ENCODE measurements around the gene BTBD2.
A peak's percentile ranks its signal among the peaks of the same experiment; 100 is the strongest.

The BTBD2 gene

DNA sequence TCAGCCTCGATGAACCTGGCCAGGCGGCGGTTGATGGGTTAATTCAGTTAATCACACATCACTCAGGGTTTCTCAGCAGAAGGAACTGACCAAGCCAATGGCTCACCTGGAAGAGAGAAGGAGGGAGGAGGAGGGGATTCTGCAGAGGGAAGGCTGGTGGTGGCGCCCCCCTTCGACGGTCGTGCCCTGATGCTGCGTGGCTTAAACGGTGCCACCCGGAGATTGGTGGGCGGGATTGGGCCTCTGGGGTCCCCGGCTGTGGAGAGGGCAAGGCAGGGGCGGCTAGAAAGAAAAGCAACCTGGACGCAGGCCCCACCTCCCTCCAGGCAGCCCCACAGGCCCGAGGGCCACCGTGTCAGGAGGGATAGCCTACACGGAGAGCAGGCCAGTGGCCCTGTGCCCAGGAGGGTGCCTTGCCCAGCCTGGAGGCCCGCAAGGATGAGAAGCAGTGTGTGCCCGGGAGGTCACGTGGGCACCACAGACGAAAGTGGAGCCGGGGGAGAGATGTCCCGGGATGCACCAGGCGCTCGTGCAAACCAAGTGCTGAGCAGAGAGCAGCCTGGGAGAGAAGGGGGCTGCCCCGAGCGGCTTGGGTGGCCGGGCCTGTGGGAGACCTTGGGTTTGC lies 58.5 kb downstream of the BTBD2 start:
- DNase-seq, result no peak

DNA sequence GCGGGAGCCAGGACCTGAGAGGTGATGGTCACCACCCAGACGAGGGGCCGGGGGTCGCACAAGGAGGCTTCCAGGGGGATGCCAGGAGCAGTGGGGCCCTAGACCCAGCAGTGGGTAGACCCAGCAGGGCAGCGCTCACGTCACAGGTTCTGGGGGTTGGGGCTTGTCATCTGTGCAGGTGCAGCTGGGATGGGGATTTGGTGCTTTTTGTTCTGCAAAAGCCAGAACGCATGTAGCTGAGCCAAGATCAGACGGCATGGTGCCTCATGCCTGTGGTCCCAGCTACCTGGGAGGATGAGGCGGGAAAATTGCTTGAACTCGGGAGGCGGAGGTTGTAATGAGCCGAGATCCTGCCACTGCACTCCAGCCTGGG lies 59.4 kb downstream of the BTBD2 start:
- no peak for DNase-seq

DNA sequence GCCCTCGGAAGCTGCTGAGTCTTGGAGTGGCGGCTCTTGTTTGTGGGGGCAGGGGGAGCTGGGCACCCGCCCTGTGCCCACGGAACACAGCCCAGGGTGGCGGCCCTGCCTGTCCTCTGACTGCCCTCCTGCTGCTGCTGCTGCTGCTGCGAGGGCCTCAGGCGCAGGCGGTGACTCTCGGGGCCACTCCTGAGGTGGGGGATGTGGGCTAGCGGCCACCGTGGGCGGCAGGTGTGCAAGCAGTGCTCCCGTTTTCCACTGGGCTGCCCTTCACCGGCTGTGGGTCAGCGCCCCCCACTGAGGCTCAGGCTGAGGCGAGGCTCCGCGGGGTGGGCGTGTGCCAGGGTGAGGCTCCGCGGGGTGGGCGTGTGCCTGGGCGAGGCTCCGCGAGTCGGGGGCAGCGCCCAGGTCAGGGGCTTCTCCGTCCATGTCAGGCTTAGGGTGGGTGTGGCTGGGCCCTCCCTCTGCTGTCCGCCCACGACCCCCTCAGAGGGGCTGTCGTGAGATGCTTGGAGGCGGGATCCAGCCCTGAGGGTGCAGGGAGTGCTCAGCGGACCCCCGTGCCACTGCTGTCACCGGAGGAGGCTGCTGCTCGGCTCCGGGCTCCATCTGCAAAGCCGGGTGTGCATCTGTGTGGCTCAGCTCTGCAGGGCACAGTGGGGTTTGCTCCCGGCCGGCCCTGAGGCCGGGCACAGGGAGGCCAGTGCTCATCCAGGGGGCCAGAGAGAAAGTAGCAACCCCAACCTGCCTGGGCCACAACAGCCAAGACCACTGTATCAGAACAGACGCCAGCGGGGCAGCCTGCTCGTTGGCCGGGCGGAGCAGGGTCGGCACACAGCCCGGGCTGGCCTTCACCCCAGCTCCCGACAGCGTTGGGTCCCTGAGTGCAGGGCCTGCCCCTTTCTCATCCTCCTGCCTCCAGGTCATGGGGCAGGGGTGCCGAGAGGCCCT lies 60.1 kb downstream of the BTBD2 start:
- no peak for DNase-seq

DNA sequence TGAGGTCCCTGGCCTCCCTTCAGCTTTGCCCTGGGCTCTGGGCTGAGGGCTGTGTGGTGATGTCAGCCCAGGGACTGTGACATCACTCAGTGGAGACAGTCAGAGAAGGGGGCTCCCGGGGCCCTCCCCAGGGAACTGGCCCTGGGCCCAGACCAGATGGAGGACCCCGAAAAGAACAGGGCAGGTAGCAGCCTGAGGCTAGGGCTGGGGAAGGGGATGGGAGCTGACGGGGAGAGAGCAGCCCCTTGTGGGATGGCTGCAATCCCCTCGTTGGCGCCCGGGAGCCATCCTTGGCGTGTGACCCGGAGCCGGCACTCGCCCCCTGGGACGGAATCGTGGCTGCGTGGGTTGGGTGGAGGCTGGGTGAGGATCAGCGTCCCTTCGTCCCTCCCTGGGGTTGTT lies 61.0 kb downstream of the BTBD2 start:
- no peak for DNase-seq

DNA sequence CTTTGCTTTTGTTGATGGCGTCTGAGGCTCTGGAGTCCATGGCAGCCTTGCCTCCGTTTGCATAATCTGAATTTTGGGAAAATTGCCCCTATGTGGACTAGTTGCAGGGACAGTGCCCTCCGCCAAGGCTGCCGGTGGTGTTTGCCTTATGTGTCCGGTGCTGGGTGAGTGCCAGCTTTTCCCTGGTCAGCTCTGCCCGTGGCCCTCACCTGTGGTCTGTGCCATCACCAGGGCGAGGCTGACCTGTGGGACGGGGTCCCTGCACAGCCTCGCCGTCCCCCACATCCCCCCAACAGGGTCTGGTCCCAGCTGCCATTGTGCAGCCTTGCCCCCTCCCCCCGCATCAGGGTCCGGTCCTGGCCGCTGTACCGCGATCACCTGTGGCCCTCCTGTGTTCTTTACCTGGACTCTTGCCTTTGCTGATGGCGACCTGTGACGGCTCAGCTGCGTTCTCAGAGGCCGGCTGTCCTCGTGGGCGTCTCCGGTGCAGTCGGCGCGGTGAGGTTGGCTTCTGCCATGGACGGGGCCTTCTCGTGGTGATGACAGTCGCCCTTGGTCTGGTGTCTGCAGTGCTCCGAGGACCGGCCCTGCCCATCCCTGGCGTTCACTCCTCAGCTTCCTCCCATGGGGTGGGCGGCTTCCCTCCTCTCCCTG lies 61.9 kb downstream of the BTBD2 start:
- no peak for DNase-seq

DNA sequence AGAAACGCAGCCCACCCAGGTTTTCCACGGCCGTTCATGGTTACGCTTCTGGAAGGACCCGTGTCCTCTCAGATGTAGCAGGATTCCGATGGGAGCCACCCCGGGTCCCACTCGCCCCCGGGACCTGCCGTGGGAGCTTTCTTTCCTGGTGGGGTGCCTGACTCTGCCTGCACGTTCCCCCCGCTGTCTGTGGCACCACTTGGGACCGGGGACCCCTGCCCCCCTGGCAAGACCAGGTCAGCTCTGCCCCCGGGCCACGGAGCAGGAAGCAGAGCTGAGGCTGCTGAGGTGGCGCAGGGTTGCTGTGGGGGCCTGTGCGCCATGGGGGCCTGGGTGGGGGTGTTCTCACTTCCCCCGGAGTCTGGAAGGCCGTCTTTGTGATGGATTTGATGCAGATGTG lies 62.5 kb downstream of the BTBD2 start:
- DNase-seq, result no peak

DNA sequence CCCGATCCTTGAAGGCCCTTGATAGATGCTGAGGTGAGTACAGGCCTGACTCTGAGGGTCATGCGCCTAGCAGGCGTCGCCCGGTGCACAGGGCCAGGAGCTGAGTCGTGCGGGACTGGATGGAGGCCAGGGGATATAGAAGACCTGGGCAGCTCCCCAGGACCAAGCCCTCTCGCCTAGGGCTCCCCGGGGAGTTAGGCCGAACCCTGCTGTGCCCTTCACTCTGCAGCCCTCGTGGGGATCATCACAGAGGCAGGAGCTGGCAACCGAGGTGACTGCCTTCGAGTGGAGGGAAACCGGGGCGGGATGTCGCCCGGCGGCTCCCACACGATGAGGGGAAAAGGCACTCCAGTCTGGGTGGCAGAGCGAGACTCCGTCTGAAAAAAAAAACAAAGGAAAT lies 62.9 kb downstream of the BTBD2 start:
- no peak for DNase-seq

DNA sequence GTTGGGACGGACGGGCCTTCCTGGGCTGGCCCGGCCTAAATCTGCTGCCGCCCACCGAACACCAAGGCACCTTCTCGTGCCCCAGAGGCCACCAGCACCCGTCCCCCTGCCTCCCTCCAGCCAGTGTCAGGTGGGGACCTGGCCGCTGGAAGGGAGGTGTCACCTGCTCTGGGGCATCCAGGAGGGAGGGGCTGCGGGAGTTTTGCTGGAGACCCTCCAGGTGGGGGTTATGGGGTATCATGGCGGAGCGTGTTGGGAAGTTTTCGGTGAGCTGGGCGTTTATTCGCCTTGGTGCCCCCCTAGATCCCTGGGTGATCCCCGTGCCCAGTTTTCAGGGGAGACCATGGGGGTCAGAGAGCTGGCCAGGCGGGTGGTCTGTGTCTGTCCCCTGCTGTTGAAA lies 64.9 kb downstream of the BTBD2 start:
- DNase-seq, result no peak

DNA sequence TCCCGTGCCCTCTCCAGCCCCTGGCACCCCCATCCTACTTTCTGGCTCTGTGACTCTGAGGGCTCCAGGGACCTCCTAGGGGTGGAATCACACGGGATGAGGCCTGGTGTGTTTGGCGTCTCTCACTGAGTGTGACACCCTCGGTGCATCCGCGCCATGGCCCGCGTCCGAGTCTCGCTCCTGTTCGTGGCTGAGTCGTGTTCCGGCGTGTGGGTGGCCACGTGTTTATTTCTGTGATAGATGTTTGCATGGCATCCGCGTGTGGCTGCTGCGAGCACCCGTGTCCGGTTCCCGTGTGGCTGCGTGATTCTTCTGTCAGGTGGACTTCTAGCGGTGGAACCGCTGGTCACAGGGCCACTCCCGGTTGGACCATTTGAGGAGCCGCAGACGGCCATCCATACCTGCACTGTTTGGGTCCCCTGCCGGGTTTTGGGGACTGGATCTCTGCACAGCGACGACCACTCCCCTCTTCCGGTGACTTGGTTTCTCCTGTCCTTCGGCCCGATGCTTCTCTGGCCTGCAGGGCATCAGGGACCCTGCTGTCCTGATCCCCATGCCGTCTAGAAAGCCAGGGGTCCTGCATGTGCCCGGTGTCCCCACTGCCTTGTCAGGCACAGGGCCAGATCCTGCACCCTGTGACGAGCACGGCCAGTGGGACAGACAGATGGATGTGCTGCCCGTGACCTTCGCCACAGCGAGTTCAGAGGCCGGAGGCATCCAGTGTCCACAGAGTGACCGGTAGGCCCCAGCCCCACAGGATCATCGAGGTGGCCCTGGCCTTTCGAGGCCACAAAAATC lies 66.0 kb downstream of the BTBD2 start:
- DNase-seq, result no peak

DNA sequence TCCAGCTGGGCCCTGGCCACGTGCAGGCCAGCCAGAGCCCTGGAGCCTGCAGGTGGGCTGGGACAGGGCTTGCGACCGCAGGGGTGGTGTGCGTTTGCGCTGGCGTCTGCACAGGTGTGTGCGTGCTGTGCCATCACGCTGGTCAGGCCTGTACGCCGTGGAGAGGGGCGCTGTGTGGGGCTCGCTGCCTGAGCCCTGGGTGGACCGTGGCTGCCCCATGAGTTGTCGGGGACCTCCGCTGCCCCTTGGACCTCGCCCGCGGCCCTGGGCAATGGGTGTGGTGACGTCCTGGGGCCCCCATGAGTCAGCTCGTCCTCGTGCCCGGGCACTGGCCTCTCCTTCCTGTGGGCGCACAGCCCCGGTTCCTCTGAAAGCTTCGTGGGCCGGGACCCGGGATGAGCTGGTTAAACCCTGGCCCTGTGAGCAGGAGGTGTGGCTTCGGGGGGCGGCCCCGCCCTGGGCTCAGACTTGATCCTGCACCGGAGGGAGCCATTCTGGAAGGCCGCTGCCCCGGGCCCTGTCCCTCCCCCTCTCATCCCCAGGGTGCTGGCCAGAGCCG lies 67.8 kb downstream of the BTBD2 start:
- DNase-seq, result no peak

DNA sequence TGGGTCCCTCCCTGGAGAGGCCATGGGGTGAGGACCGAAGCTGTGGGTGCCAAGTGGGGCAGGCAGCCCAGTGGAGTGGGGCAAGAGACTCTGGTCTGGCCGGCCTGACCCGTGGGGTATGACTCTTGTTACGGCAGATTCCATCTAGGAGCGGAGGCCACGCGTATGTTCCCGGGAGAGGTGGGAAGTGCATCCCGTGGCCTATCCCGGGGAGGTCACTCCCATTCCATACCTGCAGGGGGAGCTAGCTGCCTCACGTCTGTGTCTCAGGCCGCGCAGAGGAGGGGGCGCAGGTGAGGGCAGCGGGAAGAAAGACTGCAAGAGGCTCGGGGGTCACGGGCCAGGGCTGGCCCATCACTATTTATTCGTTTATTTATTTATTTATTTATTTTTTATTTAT lies 69.6 kb downstream of the BTBD2 start:
- DNase-seq, result no peak

DNA sequence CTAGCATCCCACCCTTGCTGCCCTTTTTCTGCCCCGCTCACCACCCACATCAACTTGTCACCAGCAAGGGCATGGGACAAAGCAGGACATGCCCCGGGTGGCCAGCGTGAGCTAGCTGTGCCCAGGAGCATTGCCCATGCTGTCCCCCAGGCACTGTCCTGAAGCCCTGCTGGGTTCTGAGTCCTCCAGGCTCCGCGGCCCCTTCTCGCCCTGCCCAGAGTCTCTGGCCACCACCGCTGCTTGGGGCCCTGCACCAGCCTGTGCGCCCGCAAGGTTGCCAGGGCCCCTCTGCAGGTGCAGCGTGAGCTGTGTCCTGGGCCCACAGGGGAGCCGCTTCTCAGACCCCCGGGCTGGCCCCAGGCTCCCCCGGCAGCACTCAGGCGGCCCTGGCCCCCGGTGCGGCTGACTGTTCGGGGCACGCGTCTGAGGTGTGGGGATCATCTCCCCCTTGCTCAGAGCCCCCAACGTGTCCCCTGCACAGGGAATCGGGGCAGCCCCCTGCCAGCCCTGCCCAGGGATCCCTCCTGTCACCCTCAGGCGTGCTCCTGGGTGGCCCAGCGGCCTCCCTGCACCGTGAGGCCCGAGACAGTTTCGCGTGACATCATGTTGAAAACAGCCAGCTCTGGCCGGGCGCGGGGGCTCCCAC lies 70.5 kb downstream of the BTBD2 start:
- DNase-seq, result no peak

DNA sequence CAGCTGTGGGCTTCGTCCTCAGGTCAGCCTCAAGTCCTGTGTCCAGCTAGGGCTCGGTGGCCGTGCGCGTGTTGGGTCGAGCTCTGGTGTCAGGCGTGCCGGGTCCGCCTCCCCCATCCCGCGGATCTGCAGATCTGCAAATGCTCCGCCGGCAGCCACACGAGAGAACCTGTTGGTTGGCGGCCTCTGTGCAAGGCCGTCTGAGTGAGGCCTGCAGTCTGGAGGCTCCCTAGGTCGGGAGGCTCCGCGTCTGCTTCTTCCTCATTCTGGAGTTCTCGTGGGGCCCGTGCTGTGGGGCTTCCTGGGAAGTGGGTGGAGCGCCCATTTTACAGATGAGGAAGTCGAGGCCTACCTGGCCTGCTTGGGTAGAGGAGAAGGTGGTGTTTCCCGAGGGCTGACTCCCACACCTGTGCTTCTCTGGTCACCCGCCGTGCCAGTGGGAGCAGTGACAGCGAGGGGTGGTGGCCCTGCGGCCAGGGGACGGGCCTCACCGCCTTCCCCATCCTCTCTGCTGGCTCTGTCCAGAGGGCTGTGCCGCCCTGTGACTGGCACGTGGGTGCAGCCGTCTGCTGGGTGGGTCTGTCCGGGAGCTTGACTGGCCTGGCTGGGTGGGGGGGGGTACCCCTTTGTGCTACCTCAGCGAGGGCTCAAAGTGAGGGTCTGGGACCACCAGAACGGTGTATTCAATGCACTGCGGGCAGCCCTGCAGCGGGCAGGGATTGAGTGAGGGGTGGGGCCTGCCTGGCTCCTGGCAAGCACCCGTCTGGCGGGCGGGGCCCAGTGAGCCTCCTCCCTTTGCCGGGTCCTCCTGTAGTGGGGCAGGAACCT lies 71.2 kb downstream of the BTBD2 start:
- DNase-seq, result no peak

DNA sequence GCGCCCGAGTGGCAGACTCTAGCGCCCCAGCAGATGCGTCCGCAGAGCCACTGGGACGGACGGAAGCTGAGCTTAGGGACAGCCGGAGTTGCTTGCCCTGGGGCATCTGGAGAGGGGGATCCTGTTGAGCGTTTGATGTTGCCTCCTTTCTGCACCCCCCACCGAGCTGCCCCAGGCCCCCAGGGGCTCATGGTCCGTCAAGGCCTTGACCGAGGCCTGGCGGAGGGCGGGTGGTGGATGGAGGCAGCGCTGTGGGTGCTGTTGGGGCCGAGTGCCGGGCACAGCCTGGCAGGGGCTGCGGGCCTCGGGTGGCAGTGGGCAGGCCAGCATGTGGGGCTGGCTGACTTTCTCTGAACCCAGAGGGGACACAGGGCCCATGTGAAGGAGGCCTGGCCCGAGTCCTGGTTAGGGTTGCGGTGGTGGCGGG lies 71.8 kb downstream of the BTBD2 start:
- DNase-seq, result no peak

DNA sequence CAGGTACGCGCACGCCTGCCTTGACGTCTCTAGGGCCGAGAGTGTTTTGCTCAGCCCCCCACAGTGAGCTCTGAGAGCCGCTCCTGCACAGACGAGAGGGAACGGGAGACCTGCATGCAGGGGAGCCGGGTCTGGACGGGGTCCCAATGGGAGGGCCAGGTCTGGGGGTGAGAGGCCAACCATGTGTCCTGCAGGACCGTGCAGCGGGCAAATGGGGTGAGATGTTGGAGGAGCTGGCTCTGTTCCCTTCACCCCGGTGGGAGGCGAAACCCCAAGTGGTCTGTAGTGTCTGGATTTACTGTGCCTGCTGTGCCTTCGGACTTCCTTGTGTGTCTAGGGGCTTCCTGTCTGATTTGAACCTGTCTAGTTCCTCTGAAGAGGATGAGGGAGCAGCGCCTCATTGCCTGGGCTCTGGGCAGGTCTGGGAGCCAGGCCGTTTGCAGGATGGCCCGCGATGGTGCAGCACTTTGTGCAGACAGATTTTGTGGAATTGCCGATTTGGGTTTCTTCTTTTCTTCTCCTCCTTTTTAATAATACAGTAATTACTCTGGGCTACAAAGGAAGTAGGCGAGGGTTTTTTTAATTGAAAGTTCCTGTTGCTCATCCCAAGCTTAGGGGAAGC lies 72.5 kb downstream of the BTBD2 start:
- no peak for DNase-seq

DNA sequence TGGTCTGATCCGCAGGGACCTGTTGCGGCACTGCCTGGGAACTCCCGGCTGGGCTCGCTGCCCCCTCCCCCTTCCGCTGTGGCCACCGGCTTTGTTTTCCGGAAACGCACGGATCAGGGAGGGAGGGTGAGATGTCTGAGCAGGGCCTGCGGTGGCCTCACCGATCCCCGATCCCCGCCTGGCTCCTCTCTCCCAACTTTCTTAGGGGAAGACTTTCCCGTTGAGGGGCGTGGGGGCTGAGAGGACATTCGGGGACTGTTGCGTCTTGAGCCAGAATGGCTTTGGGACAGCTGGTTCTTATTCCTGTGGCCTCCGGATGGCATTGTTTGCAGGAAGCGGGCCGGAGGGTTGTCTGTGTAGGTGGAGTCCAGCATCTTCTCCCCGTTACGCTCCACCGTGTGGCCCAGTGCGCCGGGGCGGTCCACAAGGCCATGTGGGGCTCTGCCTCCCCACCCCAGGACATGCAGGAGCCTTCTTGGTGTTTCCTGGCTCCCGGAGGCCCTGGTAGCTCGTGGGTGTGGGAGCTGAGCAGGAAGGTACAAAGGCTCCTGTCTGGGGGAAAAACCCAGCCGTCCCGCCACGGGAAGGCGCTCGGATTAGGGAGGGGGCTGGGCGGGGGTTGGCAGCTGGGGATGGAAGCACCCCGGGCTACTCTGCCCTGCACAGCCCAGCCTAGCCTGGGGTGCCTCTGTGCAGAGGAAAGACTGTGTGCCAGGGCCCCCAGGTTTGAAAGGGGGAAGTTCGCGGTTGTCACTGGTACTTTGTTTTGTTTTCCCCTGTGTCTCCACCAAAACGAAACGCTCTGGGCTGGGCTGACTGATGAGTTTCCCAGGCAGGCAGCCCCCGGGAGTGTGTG lies 73.2 kb downstream of the BTBD2 start:
- DNase-seq, result peak; percentile 78

DNA sequence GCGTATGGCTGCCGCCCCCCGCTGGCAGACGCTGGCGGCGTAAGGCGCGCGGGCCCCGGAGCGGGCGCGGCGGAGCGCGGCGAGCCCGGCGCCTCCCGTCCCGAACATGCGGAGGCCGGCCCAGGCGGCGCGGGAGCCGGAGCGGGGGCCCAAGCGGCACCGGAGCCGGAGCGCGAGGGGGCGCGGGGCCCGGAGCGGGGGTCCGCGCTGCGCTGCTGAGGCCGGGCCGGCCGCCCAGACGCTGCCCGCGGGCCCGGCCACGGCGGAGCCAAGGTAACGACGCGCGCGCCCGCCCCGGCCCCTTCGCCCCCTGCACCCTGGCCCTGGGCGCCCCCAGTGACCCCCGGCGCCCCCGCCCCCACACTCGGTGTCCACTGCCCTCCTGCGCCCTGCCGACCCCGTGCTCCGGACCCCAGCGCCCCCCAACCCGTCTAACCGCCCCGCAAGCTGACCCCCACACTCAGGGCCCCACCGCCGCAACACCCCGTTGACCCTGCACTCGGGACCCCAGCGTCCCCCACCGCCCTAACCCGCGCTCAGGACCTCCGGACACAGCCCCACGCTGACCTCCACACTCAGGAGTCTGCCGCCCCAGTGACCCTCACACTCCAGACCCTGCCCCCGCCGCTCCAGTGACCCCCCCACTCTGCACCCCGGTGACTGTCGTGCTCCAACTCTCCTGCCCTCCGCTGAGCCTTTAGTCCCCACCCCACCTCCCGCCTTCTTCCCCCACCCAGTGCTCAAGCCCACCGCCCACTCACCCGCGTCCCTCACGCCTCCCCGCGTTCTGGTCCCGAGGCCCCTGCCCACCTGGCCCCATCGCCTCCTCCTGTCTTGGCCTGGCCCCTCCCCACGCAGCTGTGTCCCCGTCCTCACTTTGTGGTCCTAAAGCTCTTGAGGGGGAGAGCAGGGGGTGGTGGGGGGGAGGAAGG lies 74.1 kb downstream of the BTBD2 start, which contains the start of gene CSNK1G2:
TSS of gene CSNK1G2 (plus strand) at position 27 of the 932 bp plus-strand sequence. CDS start 28,601 bp downstream, outside the sequence.
- no peak for DNase-seq

DNA sequence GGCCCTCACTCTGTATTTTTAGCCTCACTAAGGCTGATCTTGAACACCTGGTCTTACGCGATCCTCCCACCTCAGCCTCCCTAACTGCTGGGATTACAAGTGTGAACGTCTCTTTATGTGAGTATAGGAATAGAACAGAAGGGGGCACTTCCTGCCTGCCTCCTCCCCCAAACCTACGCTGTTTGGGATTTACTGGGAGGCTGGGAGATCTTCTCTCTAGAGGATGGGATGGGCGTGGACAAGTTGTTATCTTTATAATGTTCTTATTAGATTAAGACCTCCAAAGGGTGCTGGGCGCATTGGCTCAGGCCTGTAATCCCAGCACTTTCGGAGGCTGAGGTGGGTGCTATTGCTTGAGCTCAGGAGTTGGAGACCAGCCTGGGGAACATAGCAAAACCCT lies 77.4 kb downstream of the BTBD2 start:
- DNase-seq, result no peak

All from right forelimb (tissue), 1 donor.